NCI-H187 treated with DMSO at 0.1 percent for 48 hours (cell line): ENCODE measurements around the gene NAV2.
"Not testable (repeated sequence)": the region's sequence is repeated elsewhere in the genome, so short reads cannot be mapped to it uniquely, and the experiment has no call there.

Source experiments
- DNase-seq: peaks from one replicate; lab custom pipeline; 2025; lab: John Stamatoyannopoulos, UW

NAV2 gene

DNA sequence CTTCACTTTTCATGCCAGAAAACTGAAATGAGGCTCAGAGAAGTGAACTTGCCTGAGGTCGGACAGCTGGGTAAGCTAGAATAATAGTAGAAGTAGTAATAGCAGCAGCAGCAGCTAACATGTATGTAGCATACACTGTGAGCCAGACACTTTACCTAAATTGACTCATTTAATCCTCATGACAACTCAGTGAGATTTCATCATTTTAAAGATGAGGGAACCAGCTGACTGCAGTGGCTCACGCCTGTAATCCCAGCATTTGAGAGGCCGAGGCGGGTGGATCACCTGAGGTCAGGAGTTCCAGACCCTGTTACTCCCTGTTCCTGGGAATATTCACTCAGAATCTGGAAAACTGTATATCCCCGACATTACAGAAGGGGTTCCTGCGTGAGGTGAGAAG is 293.1 kb downstream of the NAV2 start:
- no peak for DNase-seq

- not testable (repeated sequence) for DNase-seq
Measured at GRCh38 chr11:20006618-20007017, 294.0 kb downstream of the NAV2 start.

GRCh38 chr11:20007386-20007785 is 294.7 kb downstream of the NAV2 start:
- no peak for DNase-seq

GRCh38 chr11:20008190-20008870 is 295.7 kb downstream of the NAV2 start:
- no peak for DNase-seq

- no peak for DNase-seq
Measured at GRCh38 chr11:20008871-20009644, 296.4 kb downstream of the NAV2 start.

- no peak for DNase-seq
Measured at GRCh38 chr11:20010156-20010850, 297.7 kb downstream of the NAV2 start.

DNA sequence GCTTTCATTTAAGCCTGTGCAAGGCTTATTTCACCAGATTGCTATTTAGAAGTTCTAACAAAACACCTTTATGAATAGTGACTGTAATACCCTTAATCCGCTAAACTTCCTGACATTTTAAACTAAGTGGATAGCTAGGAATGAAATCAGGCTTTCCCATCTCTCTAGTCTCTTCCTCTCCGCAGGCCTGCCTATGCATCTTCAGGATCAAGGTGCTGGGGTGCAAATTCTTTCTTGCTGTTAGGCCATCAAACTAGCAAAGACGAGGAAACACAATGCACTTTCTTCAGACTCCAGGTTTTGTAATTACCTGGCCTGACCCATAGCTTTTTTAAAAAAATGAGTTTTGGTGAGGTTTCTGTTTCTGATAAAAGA is 298.2 kb downstream of the NAV2 start:
- DNase-seq = no peak

DNA sequence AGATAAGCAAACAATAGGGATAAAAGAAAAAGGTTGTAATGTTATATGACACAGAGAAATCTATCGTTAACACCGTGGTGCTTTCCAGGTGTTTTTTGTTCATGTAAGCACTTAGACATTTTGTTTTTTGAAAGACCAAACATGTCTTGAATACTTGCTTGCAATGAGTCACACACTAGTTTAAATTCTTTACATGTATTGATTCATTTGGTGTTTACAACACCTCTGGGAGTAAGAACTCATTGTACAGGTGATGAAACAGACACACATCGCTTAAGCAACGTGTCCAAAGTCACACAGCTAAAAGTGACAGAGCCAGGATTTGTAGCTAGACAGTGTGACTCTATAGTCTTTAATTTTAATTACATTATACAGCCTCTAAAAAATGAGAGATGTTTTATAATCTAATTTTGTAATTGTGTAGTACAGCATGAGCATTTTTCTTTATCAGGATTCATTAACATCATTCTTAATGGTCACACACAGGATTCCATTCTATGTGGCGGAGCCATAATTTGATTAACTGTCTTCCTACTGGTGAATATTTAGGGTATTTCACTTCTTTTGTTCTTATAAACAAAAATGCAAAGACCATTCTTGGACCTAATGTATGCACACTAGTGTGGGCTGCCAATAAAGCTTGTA is 298.8 kb downstream of the NAV2 start:
- DNase-seq = no peak

DNA sequence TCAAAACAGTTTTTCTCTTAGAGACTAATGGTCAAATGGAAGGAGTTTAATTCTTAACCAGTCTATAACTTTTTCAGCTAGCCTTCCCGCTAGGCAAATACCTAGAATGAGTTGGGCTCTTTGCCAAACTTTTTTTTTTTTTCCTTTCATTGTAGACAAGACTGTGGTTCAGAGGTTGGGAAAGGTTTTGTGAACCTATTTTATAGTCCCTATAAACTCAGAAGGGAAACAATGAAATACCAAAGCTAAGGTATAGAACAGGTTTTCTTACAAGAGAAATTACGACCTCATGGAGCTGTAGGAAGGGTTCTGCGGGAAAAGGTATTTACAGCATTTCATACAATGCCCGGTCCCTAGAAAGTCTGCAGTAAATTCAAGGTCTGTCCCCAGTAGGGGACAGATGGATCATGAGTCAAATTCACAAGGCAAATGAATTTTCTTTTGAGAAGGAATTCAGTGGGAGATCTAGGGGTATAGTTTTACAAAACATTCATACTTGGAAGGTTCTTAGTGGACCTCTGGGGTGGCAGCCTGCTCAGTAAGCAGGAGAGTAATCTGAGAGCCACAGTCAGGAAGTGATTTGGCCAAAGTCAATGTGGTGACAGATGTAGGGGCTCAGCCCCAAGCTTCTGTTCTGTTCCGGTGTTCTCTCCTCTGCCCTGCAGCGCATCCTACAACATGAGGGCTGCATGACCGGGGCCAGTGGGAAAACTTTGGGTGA is 300.9 kb downstream of the NAV2 start:
- no peak for DNase-seq

DNA sequence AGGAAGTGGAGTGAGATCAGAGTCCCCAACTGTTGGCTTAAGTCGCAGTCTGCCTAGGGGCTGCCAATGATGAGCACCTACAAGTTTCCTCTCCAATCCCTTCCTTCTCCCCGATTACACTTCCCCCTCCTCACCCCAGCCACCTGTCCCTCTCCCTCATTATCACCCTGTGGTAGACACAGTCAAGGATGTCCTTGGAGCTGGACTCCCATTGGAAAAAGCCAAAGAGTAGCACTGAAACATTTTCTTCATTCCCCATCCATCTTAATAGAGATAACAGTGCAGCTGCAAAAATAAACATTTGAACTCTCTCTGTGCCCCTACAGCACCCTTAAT is 301.4 kb downstream of the NAV2 start:
- DNase-seq = no peak

- DNase-seq = no peak
Measured at GRCh38 chr11:20015101-20015500, 302.5 kb downstream of the NAV2 start.

- DNase-seq = no peak
Measured at GRCh38 chr11:20015529-20016427, 303.1 kb downstream of the NAV2 start.

DNA sequence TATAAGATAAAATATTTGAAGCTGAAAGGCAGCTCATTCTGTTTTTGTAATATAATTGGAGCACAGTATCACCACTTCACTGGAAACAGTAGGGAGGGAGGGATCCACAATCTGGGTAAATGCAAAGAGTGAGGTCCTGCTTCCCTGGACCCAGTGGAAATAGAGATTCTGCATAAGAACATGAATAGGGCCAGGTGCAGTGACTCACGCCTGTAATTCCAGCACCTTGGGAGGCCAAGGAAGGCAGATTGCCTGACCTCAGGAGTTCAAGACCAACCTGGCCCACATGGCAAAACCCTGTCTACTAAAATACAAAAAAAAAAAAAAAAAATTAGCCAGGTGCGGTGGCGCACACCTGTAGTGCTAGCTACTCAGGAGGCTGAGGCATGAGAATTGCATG is 303.9 kb downstream of the NAV2 start:
- DNase-seq = no peak

DNA sequence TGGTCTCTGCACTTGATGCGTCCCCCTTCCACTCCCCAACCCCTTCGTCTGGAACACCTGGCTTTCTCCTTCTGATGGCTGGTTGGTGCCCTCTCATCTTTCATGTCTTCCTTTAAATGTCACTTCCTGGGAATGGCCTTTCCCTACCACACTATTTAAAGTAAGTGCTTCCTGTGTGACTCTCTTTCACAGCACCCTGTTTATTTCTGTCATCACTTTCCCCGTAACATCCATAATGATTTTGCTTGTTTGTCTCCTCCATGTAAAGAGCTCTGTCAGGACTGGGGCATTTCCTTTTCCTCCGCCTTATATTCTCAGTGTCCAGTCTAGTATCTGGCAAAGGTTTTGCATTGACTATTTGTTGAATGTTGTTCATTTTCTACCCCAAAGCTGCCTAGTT is 304.7 kb downstream of the NAV2 start:
- DNase-seq = no peak

DNA sequence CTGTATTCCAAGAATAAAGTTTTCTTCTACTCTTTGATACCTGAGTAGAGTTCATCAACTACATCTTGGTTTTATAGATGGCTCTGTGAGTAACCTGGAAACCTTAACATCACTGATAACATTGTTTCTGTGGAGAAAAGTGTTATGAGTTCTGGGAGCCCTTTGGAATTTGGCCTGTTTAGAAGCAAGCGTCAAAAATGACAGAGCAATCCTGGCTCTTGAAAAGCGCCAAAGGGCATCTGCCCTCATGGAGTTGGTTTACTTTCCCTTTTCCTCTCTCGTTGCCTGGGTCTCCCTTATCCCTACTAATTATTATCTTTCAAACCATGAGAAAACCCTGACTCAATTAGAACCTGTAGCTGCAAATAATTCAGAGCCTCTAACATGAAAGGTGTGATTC is 307.6 kb downstream of the NAV2 start:
- DNase-seq = no peak

GRCh38 chr11:20020716-20021115 is 308.1 kb downstream of the NAV2 start:
- DNase-seq = no peak

DNA sequence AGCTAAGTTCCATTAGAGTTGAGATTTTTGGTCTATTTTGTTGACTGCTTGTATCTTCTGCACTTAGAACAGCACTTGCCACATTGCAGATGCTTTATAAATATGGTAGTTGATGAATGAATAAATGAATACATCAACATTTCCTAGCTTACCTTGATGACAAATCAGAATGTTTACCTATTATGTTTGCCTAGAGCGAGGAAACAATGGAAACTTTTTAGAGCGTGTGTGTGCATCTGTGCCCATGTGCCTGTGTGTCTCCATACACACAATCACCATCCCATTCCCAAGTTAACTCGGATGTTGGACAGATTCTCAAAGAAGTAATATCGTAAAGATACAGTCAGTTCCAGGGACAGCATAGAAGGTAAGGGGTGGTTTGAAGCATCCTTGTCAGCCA is 308.6 kb downstream of the NAV2 start:
- no peak for DNase-seq

- no peak for DNase-seq
Measured at GRCh38 chr11:20021771-20022362, 309.2 kb downstream of the NAV2 start.

DNA sequence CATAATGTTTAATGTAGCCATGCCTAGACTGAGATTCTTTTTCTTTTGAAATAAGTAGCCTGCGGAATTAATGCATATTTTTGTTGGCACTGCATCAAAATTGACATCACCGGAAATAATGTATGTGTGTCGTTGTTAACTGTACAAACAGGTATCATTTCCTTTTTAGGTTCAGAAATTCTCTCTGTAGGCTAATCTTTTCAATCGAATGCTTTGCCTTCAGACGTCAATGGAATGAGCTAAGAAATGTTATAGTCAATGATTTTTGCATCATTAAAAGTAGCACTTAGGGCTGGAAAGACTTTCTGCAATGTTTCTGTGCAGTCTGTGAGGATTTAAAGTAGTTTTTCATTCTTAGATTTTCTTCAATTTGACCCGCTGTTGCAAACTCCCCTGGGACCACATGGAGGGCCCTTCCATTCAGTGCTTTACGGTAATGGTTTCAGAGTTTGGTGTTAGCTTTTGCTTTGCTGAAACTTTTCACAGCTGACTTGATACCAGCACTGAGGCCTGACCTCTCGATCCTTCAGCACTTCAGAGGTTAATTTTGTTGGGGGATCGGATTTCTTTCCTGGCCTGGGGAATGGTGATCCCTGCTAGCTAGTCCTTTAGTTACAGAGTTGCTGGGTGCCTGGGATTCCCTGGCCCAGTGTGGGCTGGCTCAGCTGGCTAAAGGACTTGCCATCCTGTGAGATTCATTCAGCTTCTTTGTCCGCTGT is 309.9 kb downstream of the NAV2 start:
- peak; percentile 42 for DNase-seq

- no peak for DNase-seq
Measured at GRCh38 chr11:20023082-20023426, 310.4 kb downstream of the NAV2 start.
